Skeletal muscle tissue (tissue), 4 donors: Measurements from ENCODE around the gene NANOS3. TPM values are rescaled to one million over a fixed set of nuclear protein-coding genes. Genes with fewer than 3 reads are reported as not detected.

Experiments
- H3K27ac ChIP-seq: one replicate; pipeline ENCODE4 v1.7.0; 2013; ENCODE audit warnings: mild to moderate bottlenecking, low read depth, low read length, inconsistent platforms
- H3K27me3 ChIP-seq, 3 donors: one replicate each; pipeline ENCODE4 v1.7.0; 2013; ENCODE audit warnings: low read length in 3 of 3; ENCODE audit not compliant: control insufficient read depth in 3 of 3, insufficient read depth in 3 of 3
- H3K36me3 ChIP-seq, 3 donors: one replicate each; pipeline ENCODE4 v1.7.0; 2013; ENCODE audit warnings: low read length in 3 of 3; ENCODE audit not compliant: control insufficient read depth in 3 of 3, insufficient read depth in 3 of 3
- H3K4me1 ChIP-seq, 3 donors: one replicate each; pipeline ENCODE4 v1.7.0; 2013; ENCODE audit warnings: low read length in 3 of 3, mild to moderate bottlenecking in 3 of 3; ENCODE audit not compliant: control insufficient read depth in 3 of 3, insufficient read depth in 3 of 3
- H3K4me3 ChIP-seq, 3 donors: one replicate each; pipeline ENCODE4 v1.7.0; 2013; ENCODE audit warnings: low read length in 3 of 3
- H3K9ac ChIP-seq, 3 donors: one replicate each; pipeline ENCODE4 v1.7.0; 2013; ENCODE audit warnings: low read length in 3 of 3, mild to moderate bottlenecking in 3 of 3, moderate library complexity in 2 of 3, low read depth in 1 of 3
- H3K9me3 ChIP-seq, 3 donors: one replicate each; pipeline ENCODE4 v1.7.0; 2013; ENCODE audit warnings: low read length in 3 of 3; ENCODE audit not compliant: control insufficient read depth in 3 of 3
- total RNA-seq: library from RNA; depleted of rRNA; stranded (reverse); fragments of >200 nt; gene quantifications from one replicate; pipeline ENCODE4 v1.2.3, GENCODE V29; 2014
- donor health status: Osteomylitis.

Gene NANOS3
- total RNA-seq, 1 donor from 2014 or later = not detected

DNA sequence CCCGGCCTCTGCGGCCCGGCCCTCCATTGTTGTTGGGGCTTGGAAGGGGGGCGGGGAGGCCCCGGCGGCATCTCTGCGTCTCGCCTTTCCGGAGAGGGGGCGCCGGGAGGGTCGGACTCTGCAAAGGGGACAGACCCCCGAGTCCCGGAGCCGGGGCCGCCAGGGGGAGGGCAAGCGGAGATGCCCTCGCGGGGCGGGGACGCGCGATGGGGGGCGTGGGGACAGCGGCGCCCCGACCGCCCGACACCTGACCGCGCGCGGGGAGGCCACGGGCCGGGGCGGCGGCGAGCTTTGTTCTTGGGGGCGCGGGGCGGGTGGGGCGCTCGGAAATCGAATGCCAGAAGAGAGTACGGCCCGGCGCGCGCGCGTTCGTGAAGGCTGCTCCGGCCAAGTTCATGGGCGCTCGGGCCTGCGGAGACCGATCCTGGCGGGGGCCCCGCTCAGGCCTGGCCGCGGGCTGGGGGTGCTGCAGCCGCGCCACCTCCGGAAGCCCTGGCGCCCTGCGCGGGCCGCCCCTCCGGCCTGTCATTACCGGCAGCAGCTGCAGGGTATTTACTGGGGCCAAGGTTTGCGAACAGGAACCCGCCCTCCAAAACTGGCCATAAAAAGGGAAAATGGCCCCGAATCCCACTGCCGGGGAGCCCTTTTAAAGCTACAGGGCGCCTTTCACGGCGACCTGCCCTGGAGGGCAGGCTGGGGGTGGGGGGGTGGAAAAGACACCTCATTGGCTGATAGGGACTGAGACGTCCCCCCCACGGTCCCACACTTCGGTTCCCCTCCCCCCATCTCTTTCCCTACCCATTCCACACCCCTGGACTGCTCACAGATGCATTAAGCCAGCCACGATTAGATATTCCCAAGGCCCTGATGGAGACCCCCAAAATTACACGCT is 11.1 kb upstream of the NANOS3 start:
- peaks cover 12 to 24% (median 20%) of the 10 kb centered on the region in 3 donors for H3K4me1 ChIP-seq
- peak overlapping the region; percentile 56 to 68 (median 61) for H3K4me3 ChIP-seq
- peak overlapping the region; percentile 61 to 85 (median 65) for H3K9ac ChIP-seq
- H3K9me3 ChIP-seq = no peaks in the 10 kb centered on the region
- H3K36me3 ChIP-seq = no peaks in the 10 kb centered on the region
- H3K27me3 ChIP-seq = peaks cover 0 to 20% (median 6%) of the 10 kb centered on the region in 3 donors
- no peak overlapping the region for H3K27ac ChIP-seq

DNA sequence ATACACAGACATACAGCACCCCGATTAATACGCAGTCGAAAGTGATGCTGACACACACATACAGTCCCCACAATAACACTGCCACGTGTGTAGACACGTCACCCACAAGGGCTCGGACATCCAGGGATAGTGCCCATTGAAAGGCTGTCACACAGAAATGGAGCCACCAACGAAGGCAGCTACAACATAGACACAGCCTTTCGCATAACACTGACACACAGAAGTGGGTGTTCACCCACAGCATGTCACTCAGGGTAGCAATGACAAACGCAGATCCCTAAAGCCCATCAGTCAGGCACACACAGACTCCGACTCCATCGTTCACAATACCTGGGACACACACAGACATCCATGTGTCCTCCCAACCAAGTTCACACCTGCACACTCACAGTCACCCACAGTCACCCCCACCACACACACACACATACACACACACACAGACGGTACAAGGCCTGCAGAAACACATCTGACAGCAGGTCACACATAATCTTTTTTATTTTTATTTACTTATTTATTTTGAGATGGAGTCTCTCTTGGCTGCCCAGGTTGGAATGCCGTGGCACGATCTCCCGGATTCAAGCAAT is 10.4 kb upstream of the NANOS3 start:
- Histone ChIP-seq H3K36me3 (no peaks in the 10 kb centered on the region), H3K27me3 (peaks cover 0 to 20% (median 6%) of the 10 kb centered on the region in 3 donors), H3K4me1 (peaks cover 8 to 19% (median 13%) of the 10 kb centered on the region in 3 donors), H3K4me3 (peak overlapping the region; percentile 56 to 68 (median 61)), H3K9ac (peak overlapping the region; percentile 61 to 85 (median 65)), H3K9me3 (no peaks in the 10 kb centered on the region), H3K27ac (no peak overlapping the region)

DNA sequence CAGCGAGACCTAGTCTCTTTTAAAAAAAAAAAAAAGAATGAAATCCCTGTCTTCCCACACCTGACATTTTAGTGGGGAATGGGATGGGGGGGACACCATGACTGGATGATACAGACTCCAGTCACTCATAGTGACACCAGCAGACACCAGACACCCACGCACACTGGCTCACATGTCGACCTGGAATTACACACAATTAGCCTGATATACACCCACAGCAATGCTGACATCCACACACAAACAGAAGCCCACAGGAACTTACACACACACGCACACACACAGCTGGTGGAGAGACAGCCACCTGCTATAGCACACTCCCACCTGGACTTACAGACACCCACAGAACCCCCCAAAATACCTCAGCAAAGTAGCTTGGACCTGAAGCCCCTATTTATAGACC is 8.3 kb upstream of the NANOS3 start:
- H3K4me1 ChIP-seq = peaks cover 4 to 14% (median 8%) of the 10 kb centered on the region in 3 donors
- H3K27me3 ChIP-seq = peaks cover 0 to 20% (median 10%) of the 10 kb centered on the region in 3 donors
- no peak overlapping the region for H3K9ac ChIP-seq
- no peak overlapping the region for H3K27ac ChIP-seq
- H3K9me3 ChIP-seq = no peaks in the 10 kb centered on the region
- no peaks in the 10 kb centered on the region for H3K36me3 ChIP-seq
- no peak overlapping the region for H3K4me3 ChIP-seq

DNA sequence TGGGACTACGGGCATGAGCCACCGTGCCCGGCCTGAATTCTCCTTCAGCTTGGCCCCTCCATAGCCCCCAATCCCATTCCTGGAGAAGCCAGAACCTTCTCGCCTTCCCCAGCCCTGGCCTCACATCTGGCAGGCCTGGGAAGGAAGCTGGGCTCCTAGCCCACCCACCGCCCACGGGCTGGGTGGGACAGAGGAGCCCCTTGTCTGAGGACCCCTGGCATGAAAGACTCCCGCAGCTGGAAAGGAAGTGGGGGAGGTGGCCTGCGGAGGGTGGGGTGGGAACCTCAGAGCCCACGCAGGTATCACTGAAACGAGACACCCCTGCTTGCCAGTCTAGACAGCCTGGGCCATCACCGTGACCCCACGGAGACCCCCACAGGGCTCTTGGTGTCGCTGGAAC is 7.7 kb upstream of the NANOS3 start:
- no peaks in the 10 kb centered on the region for H3K9me3 ChIP-seq
- H3K27ac ChIP-seq = no peak overlapping the region
- peaks cover 4 to 13% (median 8%) of the 10 kb centered on the region in 3 donors for H3K4me1 ChIP-seq
- no peak overlapping the region for H3K9ac ChIP-seq
- peaks cover 0 to 16% (median 10%) of the 10 kb centered on the region in 3 donors for H3K27me3 ChIP-seq
- H3K4me3 ChIP-seq = no peak overlapping the region
- no peaks in the 10 kb centered on the region for H3K36me3 ChIP-seq

DNA sequence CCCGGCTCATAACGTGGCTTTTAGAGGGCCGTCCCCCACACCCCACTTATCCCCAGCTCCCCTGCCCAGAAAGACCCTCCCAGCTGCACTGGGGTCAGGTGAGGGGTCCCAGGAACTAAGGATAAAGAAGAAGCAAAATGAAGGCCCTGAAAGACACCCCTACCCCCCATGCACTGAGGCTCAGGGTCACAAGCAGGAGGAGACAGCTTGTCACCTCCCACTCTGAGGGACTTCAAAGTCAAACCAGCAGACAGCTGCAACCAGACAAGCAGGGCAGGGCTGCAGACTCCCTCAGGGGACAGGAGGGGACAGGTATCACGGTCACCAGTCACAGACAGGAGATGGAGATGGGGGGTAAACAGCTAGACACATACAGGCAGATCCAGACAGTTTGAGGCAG is 6.1 kb upstream of the NANOS3 start:
- no peak overlapping the region for H3K4me3 ChIP-seq
- no peaks in the 10 kb centered on the region for H3K9me3 ChIP-seq
- H3K27me3 ChIP-seq = peaks cover 2 to 10% (median 8%) of the 10 kb centered on the region in 3 donors
- peaks cover 4 to 8% (median 8%) of the 10 kb centered on the region in 3 donors for H3K4me1 ChIP-seq
- no peak overlapping the region for H3K27ac ChIP-seq
- no peaks in the 10 kb centered on the region for H3K36me3 ChIP-seq
- H3K9ac ChIP-seq = no peak overlapping the region

DNA sequence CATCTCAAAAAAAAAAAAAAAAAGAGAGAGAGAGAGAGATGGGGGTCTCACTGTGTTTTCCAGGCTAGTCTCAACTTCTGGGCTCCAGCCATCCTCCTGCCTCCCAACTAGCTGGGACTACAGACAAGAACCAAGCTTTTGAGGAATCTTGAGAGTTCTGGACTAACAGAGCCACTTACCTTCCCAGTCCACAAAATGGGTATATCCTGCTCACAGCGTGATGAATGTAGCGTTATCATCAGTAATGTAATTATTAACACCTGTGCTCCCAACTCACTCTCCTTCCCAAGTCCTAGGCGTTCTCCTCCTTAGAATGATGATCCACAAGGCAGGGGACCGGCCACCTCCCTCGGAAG is 4.6 kb upstream of the NANOS3 start:
- Histone ChIP-seq H3K27me3 (peaks cover 0 to 7% (median 2%) of the 10 kb centered on the region in 3 donors), H3K36me3 (no peaks in the 10 kb centered on the region), H3K9ac (no peak overlapping the region), H3K4me1 (no peaks in the 10 kb centered on the region), H3K4me3 (no peak overlapping the region), H3K27ac (no peak overlapping the region), H3K9me3 (no peaks in the 10 kb centered on the region)

DNA sequence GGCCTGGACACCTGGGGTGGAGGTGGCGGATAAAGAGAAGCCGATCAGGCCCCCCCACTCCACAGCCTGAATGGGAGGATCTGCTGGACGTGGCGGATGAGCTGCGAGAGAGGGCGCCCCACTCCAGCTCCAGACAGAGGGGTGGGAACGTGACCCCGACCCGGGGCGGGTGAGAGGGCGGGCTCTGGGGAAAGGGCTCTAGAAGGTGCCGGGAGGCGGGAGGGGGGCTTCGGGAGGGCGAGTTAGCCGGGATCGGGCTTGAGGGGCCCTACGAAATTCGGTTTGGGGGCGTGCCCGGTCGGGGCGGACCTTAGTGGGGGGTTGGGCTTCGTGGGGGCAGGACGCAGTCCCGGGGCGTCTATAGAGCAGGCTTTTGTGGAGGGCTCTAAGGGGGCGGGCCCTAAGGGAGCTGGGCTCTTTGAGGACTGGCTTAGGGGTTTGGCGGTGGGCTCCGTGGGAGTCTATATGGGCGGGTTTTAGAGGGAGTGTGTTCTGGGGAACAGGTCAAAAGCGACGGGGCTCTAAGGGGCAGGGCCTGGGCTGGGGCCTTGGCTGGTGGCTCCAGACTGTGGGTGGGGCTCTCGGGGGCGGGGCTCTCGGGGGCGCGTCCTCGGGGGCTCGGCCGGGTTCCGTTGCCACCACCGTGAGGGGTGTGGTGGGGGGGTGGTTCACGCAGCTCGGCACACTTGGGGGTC is 4.1 kb upstream of the NANOS3 start:
- Histone ChIP-seq H3K27ac (no peak overlapping the region), H3K4me1 (no peaks in the 10 kb centered on the region), H3K9ac (no peak overlapping the region), H3K36me3 (no peaks in the 10 kb centered on the region), H3K27me3 (peaks cover 0 to 8% (median 2%) of the 10 kb centered on the region in 3 donors), H3K4me3 (no peak overlapping the region), H3K9me3 (no peaks in the 10 kb centered on the region)

DNA sequence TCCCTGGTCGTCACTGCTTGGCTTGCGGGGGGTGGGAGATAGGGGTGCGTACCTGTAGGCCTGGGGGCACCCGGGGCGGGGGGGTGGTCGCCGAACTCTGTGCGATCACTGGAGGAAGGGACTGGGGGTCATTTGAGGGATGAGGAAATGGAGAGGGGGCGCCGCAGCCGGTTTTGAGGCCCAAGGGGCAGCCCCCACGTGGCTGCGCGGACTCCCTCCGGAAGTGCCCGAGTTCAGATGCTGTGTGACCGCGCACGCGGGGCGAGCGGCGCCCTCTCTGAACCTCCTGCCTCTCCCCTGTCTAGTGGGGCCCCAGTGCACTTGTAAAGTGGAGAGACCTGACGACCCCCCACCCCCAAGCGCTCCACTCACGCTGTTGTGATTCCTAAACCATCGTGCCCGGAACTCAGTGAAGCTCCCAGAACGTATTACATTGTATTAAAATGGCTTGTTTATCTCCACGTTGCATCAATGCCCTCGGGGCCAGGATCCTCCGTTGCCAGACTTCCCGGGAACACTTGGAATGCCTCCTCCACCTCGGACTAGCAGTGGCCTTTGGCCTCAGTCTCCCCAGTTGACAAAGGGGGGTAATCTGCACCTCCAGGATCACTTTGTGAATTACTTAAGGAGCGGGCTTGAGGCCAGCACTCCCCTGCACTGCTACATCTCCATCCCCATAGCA is 3.0 kb upstream of the NANOS3 start:
- Histone ChIP-seq H3K9me3 (no peaks in the 10 kb centered on the region), H3K4me1 (no peaks in the 10 kb centered on the region)

DNA sequence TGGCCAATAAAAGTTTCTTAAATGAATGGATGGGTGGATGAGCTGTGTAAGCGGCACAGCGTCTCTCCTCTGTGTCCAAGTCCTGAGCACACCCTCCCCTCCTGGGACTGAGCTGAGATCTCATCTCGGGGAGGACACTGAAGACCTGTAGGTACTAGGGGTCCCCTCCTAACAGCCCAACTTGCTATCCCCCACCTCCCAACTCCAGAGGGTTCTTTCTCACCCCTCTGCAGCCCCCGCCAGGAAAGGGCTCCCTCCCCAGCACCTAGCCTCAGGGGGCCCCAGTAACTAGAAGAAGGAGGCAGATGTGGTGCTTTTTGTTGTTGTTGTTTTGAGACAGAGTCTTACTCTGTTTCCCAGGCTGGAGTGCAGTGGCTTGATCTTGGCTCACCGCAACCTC is 1.1 kb upstream of the NANOS3 start:
- peaks cover 0 to 8% (median 2%) of the 10 kb centered on the region in 3 donors for H3K27me3 ChIP-seq
- no peak overlapping the region for H3K4me3 ChIP-seq
- H3K9me3 ChIP-seq = no peaks in the 10 kb centered on the region
- H3K9ac ChIP-seq = no peak overlapping the region
- H3K36me3 ChIP-seq = no peaks in the 10 kb centered on the region
- no peak overlapping the region for H3K27ac ChIP-seq
- H3K4me1 ChIP-seq = peaks cover 12 to 16% (median 13%) of the 10 kb centered on the region in 3 donors

More for the DNA sequence above, 3.0 kb upstream of the NANOS3 start:
- H3K9ac ChIP-seq = peak overlapping the region in 1 of 3 donors; percentile 20
- peaks cover 0 to 8% (median 2%) of the 10 kb centered on the region in 3 donors for H3K27me3 ChIP-seq
- no peak overlapping the region for H3K27ac ChIP-seq
- H3K36me3 ChIP-seq = no peaks in the 10 kb centered on the region
- no peak overlapping the region for H3K4me3 ChIP-seq
